ENCODE measurements around the gene SORL1.

GRCh38 chr11:121580154-121580553 is 128.0 kb downstream of the SORL1 start:
- no peak for TF ChIP-seq GATA2 (IDR thresholded peaks at IDR 0.05; ENCODE audit: low read depth, low read length)
- no peak for TF ChIP-seq GATA3 (IDR thresholded peaks at IDR 0.05; ENCODE audit: low read depth, low read length)
